ENCODE results near the gene TSC22D1. TPM values are rescaled to one million over a fixed set of nuclear protein-coding genes. Genes with fewer than 3 reads are reported as not detected.

The TSC22D1 gene
- total RNA-seq, 4 donors from 2014 or later = 60.0 to 78.8 (median 69.3) TPM

DNA sequence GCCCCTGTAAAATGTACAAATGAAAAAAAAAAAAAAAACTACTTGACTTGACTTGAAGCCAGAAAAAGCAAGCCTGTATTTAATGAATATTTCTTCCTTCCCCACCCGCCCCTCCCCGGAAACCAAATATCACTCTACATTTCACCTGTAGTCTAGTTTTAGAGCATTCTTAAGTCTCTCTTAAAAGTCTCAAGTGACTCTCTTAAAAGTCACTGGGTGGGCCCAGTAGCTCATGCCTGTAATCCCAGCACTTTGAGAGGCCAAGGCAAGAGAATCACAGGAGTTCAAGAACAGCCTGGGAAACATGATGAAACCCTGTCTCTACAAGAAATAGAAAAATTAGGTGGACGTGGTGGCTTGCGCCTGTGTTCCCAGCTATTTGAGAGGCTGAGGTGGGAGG is 72.0 kb downstream of the TSC22D1 start:
- TF ChIP-seq POLR2A (IDR thresholded peaks at IDR 0.05) = no peak
- TF ChIP-seq, protein P1, sequence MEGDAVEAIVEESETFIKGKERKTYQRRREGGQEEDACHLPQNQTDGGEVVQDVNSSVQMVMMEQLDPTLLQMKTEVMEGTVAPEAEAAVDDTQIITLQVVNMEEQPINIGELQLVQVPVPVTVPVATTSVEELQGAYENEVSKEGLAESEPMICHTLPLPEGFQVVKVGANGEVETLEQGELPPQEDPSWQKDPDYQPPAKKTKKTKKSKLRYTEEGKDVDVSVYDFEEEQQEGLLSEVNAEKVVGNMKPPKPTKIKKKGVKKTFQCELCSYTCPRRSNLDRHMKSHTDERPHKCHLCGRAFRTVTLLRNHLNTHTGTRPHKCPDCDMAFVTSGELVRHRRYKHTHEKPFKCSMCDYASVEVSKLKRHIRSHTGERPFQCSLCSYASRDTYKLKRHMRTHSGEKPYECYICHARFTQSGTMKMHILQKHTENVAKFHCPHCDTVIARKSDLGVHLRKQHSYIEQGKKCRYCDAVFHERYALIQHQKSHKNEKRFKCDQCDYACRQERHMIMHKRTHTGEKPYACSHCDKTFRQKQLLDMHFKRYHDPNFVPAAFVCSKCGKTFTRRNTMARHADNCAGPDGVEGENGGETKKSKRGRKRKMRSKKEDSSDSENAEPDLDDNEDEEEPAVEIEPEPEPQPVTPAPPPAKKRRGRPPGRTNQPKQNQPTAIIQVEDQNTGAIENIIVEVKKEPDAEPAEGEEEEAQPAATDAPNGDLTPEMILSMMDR (IDR thresholded peaks at IDR 0.05) = no peak

DNA sequence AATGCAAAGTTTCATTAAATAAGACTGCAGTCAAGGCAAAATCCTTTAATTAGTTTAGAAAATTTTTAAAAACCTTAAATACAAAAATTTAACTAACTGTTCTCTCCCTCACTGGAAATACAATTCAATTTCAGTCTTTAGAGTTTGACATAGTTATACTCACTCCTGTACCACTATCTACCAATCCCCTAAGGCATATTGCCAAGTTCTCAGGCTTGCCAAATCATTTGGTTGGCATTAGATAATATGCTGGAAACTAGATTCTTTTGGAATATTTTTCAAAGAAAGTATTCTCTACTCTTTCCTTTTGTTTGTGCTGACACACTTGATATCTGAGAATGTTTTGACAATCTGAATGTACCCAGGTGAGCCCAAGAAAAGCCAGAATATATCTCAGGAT is 77.2 kb downstream of the TSC22D1 start:
- TF ChIP-seq POLR2A (IDR thresholded peaks at IDR 0.05) = no peak
- TF ChIP-seq, protein P1 (IDR thresholded peaks at IDR 0.05) = no peak
- intact Hi-C loops (cut with DNase I; ENCODE audit: low total_unique reads) = no loop called here
- DNase-seq (ENCODE audit: low spot score in 2 of 2) = no peak
- no peak overlapping the region for H3K4me3 ChIP-seq (ENCODE audit: low read depth, poor library complexity, severe bottlenecking)

More for the DNA sequence above, 72.0 kb downstream of the TSC22D1 start:
- WGBS, 2 donors = 87 to 91% methylated on average over 4 of the region's 4 CpGs
- H3K4me3 ChIP-seq (ENCODE audit: low read depth, poor library complexity, severe bottlenecking) = no peak overlapping the region
- DNase-seq (ENCODE audit: low spot score in 2 of 2) = no peak
- intact Hi-C loops (cut with DNase I; ENCODE audit: low total_unique reads) = no loop called here

DNA sequence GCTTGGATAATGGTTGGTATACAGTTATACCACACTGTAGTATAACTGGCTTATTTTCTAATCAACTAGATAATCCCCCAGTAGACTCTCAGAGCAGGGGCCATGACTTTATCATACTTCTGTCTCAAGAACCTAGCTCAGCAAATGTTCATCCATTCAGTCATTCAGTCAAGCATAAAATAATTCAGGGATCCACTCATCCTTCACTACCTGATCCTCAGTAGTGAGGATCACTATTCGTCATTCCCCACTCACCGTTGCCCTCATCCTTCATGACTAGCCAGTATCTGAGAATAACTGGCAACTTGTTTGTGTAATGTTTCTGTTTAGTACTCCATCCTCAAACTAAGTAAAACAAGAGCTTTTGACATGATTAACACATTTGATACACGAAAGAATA is 77.6 kb downstream of the TSC22D1 start:
- intact Hi-C loops (cut with DNase I; ENCODE audit: low total_unique reads) = no loop called here
- H3K4me3 ChIP-seq (ENCODE audit: low read depth, poor library complexity, severe bottlenecking) = no peak overlapping the region
- DNase-seq (ENCODE audit: low spot score in 2 of 2) = no peak
- TF ChIP-seq, protein P1 (IDR thresholded peaks at IDR 0.05) = no peak
- TF ChIP-seq POLR2A (IDR thresholded peaks at IDR 0.05) = no peak
- WGBS, 2 donors = 95% methylated on average over 3 of the region's 3 CpGs

DNA sequence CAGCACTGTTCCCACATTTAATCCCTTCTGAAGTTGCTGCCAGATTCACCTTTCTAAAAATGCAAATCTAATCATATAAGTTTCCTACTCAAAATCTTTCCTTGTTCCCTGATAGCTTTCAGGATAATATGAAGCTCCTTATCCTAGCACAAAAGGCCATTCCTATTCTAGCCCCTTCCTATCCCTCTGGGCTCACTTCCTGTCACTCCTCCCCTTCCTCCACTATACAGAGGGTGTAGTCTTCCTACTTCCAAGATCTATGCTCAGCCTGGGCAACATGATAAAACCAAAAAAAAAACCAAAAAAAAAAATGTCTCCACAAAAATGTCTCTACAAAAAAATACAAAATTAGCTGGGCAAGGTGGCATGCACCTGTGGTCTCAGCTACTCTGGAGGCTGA is 78.3 kb downstream of the TSC22D1 start:
- intact Hi-C loops (cut with DNase I; ENCODE audit: low total_unique reads) = no loop called here
- no peak for DNase-seq (ENCODE audit: low spot score in 2 of 2)
- TF ChIP-seq POLR2A (IDR thresholded peaks at IDR 0.05) = no peak
- TF ChIP-seq, protein P1 (IDR thresholded peaks at IDR 0.05) = no peak
- H3K4me3 ChIP-seq (ENCODE audit: low read depth, poor library complexity, severe bottlenecking) = no peak overlapping the region

DNA sequence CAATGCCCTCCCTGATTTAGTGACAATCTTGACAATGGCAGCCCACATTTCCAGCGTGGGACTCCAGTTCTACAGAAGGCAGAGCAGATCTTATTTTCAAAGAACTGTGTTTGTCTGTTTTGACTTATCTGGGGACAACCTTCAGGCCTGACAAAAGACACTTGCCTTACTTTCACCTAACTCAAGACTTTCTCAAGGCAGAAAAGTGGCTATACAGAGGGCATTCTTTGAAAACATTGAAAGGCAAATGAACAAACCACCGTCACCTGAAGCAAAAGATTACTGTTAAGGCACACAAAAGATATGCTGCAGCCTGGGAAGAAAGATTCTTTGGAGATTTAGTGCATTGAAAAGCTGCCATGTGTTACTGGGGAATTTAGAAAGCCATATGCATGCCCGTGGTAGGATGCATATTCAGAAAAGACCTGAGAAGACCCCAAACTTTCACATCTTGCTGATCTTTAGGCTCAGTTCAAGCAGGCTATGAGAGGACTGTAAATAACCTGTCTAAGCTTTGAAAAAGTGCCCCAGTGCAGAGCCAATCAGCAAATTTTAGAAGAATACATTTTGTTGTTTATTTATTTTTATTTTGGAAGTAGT is 82.8 kb downstream of the TSC22D1 start:
- 72 to 83% methylated on average over 3 of the region's 3 CpGs for WGBS, 2 donors
- intact Hi-C loops (cut with DNase I; ENCODE audit: low total_unique reads) = no loop called here
- DNase-seq (ENCODE audit: low spot score in 2 of 2) = no peak
- TF ChIP-seq, protein P1 (IDR thresholded peaks at IDR 0.05) = no peak
- no peak for TF ChIP-seq POLR2A (IDR thresholded peaks at IDR 0.05)
- H3K4me3 ChIP-seq (ENCODE audit: low read depth, poor library complexity, severe bottlenecking) = no peak overlapping the region

DNA sequence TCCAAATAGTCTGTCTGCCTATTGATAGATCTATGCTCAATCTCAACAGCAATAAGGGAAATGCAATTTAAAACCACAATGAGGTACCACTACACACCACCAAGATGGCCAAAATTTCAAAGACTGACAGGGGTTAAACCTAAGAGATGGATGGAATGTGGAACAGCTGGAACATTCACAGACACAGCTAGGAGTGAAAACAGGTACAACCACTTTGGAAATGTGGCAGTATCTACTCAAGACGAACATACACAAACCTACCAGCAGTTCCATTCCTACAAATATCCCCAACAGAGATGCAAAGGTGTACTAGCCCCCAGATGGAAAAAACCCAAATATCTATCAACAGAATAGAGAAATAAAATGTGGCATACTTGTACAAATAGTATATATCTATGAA is 86.4 kb downstream of the TSC22D1 start:
- no peak overlapping the region for H3K4me3 ChIP-seq (ENCODE audit: low read depth, poor library complexity, severe bottlenecking)
- DNase-seq (ENCODE audit: low spot score in 2 of 2) = no peak
- TF ChIP-seq, protein P1 (IDR thresholded peaks at IDR 0.05) = no peak
- TF ChIP-seq POLR2A (IDR thresholded peaks at IDR 0.05) = no peak
- intact Hi-C loops (cut with DNase I; ENCODE audit: low total_unique reads) = loop anchor here (10.0 kb wide), 1 partner anchor 485 kb away; no protein-coding TSS in a partner anchor
- 50% methylated on average over 1 of the region's 1 CpG for WGBS, 2 donors

Data from lower leg skin (tissue), 4 donors.